GM12878 (cell line): ENCODE results near the gene IFI27L1.

Experiments
- CHD4 ChIP-seq: fragments of 200-600 bp; sonication (generic); IDR thresholded peaks from 2 replicates; pipeline ENCODE4 v1.6.1; 2016; ENCODE audit warnings: mild to moderate bottlenecking
- TF ChIP-seq, protein P1 (sequence below), 3 experiments: IDR thresholded peaks in 2 of 3; conservative IDR thresholded peaks in 1 of 3; 2 replicates each; pipeline ENCODE4 v1.5.1; 2011; ENCODE audit warnings: low read depth in 3 of 3, low read length in 3 of 3, mild to moderate bottlenecking in 3 of 3, control low read depth in 2 of 3, moderate library complexity in 2 of 3, inconsistent platforms in 1 of 3, mixed read lengths in 1 of 3; ENCODE audit not compliant: control insufficient read depth in 2 of 3, insufficient read depth in 1 of 3; ENCODE audit errors: extremely low read depth in 1 of 3
- TF ChIP-seq, protein P2 (sequence below): IDR thresholded peaks from 2 replicates; pipeline ENCODE4 v1.6.1; 2011; ENCODE audit warnings: borderline replicate concordance, low read depth, mild to moderate bottlenecking, moderate library complexity, low read length; ENCODE audit not compliant: insufficient read depth, poor library complexity, severe bottlenecking

DNA sequence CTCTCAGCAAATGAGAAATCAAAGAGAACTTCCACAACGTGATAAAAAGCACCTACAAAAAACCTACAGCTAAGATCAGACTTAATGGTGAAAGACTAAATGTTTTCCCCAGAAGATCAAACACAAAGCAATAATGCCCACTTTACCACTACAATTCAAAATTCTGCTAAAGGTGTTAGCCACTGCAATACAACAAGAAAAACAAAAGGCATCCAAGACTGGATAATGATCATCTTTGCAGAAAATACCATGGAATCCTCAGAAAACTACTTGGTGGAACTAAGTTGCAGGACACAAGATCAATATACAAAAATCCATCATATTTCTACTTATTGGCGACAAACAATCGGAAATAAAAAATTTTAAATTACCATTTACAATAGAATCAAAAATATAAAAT, 6.6 kb upstream of the IFI27L1 start:
- TF ChIP-seq, protein P1, sequence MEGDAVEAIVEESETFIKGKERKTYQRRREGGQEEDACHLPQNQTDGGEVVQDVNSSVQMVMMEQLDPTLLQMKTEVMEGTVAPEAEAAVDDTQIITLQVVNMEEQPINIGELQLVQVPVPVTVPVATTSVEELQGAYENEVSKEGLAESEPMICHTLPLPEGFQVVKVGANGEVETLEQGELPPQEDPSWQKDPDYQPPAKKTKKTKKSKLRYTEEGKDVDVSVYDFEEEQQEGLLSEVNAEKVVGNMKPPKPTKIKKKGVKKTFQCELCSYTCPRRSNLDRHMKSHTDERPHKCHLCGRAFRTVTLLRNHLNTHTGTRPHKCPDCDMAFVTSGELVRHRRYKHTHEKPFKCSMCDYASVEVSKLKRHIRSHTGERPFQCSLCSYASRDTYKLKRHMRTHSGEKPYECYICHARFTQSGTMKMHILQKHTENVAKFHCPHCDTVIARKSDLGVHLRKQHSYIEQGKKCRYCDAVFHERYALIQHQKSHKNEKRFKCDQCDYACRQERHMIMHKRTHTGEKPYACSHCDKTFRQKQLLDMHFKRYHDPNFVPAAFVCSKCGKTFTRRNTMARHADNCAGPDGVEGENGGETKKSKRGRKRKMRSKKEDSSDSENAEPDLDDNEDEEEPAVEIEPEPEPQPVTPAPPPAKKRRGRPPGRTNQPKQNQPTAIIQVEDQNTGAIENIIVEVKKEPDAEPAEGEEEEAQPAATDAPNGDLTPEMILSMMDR (IDR thresholded peaks at IDR 0.05 in 2 of 3, conservative IDR thresholded peaks at IDR 0.05 in 1 of 3; ENCODE audit: control insufficient read depth in 2 of 3, extremely low read depth in 1 of 3, insufficient read depth in 1 of 3, low read depth in 3 of 3, low read length in 3 of 3): no peak
- no peak for TF ChIP-seq CHD4
- TF ChIP-seq, protein P2, sequence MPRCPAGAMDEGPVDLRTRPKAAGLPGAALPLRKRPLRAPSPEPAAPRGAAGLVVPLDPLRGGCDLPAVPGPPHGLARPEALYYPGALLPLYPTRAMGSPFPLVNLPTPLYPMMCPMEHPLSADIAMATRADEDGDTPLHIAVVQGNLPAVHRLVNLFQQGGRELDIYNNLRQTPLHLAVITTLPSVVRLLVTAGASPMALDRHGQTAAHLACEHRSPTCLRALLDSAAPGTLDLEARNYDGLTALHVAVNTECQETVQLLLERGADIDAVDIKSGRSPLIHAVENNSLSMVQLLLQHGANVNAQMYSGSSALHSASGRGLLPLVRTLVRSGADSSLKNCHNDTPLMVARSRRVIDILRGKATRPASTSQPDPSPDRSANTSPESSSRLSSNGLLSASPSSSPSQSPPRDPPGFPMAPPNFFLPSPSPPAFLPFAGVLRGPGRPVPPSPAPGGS: no peak
